Measurements from ENCODE around the gene MBOAT1.

DNA sequence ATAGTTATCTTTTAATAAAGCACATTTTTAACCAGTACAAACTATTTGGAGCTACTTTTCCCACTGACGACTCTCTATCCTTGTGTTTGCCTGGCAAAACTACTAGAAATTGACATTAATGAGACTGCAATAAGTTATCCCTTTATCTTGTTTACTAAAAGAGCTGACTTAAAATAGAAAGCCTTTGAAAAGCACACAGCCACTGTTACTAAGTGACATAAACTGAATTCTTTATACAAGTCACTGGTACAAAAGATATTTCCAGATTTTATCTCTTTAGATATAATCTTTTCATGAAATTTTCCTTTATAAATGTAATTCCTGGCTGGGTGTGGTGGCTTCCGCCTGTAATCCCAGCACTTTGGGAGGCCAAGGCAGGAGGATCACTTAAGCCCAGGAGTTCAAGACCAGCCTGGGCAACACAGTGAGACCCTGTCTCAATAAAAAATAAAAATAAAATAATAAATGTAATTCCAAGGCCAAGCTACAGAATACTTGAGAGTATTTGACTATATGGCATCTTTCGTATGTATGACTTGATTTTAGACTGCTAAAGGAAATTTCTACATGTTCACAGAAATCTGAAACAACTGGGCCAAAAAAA, 9.5 kb downstream of the MBOAT1 start:
- TF ChIP-seq, protein P1, sequence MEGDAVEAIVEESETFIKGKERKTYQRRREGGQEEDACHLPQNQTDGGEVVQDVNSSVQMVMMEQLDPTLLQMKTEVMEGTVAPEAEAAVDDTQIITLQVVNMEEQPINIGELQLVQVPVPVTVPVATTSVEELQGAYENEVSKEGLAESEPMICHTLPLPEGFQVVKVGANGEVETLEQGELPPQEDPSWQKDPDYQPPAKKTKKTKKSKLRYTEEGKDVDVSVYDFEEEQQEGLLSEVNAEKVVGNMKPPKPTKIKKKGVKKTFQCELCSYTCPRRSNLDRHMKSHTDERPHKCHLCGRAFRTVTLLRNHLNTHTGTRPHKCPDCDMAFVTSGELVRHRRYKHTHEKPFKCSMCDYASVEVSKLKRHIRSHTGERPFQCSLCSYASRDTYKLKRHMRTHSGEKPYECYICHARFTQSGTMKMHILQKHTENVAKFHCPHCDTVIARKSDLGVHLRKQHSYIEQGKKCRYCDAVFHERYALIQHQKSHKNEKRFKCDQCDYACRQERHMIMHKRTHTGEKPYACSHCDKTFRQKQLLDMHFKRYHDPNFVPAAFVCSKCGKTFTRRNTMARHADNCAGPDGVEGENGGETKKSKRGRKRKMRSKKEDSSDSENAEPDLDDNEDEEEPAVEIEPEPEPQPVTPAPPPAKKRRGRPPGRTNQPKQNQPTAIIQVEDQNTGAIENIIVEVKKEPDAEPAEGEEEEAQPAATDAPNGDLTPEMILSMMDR (conservative IDR thresholded peaks at IDR 0.05 in 1 of 2, IDR thresholded peaks at IDR 0.05 in 1 of 2; ENCODE audit: extremely low read depth in 1 of 2, insufficient read depth in 1 of 2, low read depth in 1 of 2, low read length in 2 of 2), result no peak
- TF ChIP-seq EZH2 (IDR thresholded peaks at IDR 0.05; ENCODE audit: borderline replicate concordance, low read length), result no peak
